Measurements from ENCODE around the gene TAF6L.
"Not testable (repeated sequence)": the region's sequence is repeated elsewhere in the genome, so short reads cannot be mapped to it uniquely, and the experiment has no call there.

Gene TAF6L

GRCh38 chr11:62804310-62805075 lies 33.3 kb downstream of the TAF6L start:
- DNase-seq (ENCODE audit: insufficient read length, low spot score): no peak
- no peak for FAIRE-seq

- FAIRE-seq (no peak), DNase-seq (ENCODE audit: insufficient read length, low spot score) (peak; percentile 87)
Observed at GRCh38 chr11:62805076-62805892, 34.1 kb downstream of the TAF6L start, which contains the start of gene NXF1. Gene NXF1 (minus strand): TSS chr11:62805440. CDS start chr11:62805356, 84 bp downstream.

- DNase-seq (ENCODE audit: insufficient read length, low spot score) (no peak), FAIRE-seq (no peak)
Observed at GRCh38 chr11:62805961-62806441, 34.8 kb downstream of the TAF6L start.

GRCh38 chr11:62806611-62807121 lies 35.5 kb downstream of the TAF6L start:
- FAIRE-seq (no peak), DNase-seq (ENCODE audit: insufficient read length, low spot score) (no peak)

- FAIRE-seq (no peak), DNase-seq (ENCODE audit: insufficient read length, low spot score) (no peak)
Observed at GRCh38 chr11:62810748-62811147, 39.6 kb downstream of the TAF6L start.

- DNase-seq (ENCODE audit: insufficient read length, low spot score) (no peak), FAIRE-seq (no peak)
Observed at GRCh38 chr11:62811659-62812058, 40.5 kb downstream of the TAF6L start.

GRCh38 chr11:62816557-62816956 lies 45.4 kb downstream of the TAF6L start:
- FAIRE-seq: no peak
- DNase-seq (ENCODE audit: insufficient read length, low spot score): no peak

GRCh38 chr11:62817129-62817528 lies 45.9 kb downstream of the TAF6L start:
- DNase-seq (ENCODE audit: insufficient read length, low spot score) (no peak), FAIRE-seq (no peak)

- FAIRE-seq: no peak
- no peak for DNase-seq (ENCODE audit: insufficient read length, low spot score)
Observed at GRCh38 chr11:62823677-62824076, 52.5 kb downstream of the TAF6L start.

GRCh38 chr11:62828130-62828529 lies 56.9 kb downstream of the TAF6L start:
- not testable (repeated sequence) for DNase-seq (ENCODE audit: insufficient read length, low spot score); FAIRE-seq

GRCh38 chr11:62830904-62831519 lies 59.8 kb downstream of the TAF6L start:
- no peak for FAIRE-seq

GRCh38 chr11:62831520-62832335 lies 60.5 kb downstream of the TAF6L start, which contains the start of gene STX5:
Gene STX5 (minus strand): TSS chr11:62832051. CDS start chr11:62831243, 808 bp downstream.
- DNase-seq (ENCODE audit: insufficient read length, low spot score) (peak; percentile 92), FAIRE-seq (no peak)

More at GRCh38 chr11:62830904-62831519, 59.8 kb downstream of the TAF6L start:
- DNase-seq (ENCODE audit: insufficient read length, low spot score): peak; percentile 40

- FAIRE-seq (no peak), DNase-seq (ENCODE audit: insufficient read length, low spot score) (no peak)
Observed at GRCh38 chr11:62832336-62833234, 61.4 kb downstream of the TAF6L start, which contains the start of gene TEX54. Gene TEX54 (minus strand): TSS chr11:62832841.

GRCh38 chr11:62835336-62835735 lies 64.1 kb downstream of the TAF6L start:
- no peak for DNase-seq (ENCODE audit: insufficient read length, low spot score)
- FAIRE-seq: no peak
